Measurements from ENCODE around the gene ZDHHC9. TPM values are rescaled to one million over a fixed set of nuclear protein-coding genes. Genes with fewer than 3 reads are reported as not detected.

Gene ZDHHC9
- total RNA-seq, 1 experiment from 2014 or later, result 31.1 TPM

DNA sequence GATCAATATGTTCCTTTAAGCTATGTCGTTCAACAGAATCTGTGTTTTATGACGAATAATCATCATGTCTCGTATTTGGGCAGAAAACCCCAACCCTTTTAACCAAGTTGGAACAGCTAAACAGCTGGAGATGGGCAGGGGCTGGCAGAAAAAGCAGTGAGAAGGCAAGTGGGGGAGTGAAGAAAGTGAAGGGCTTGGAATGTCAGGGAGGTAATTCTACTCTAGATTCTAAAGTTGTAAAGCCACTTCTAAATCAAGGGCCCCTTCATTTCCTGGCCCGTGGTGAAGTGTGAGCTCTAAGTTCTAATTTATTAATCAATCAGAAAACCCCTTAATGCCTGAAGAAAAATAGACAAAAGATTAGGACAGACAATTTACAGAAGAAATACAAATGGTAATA, 43.5 kb downstream of the ZDHHC9 start:
- no peak for DNase-seq
- H3K27ac ChIP-seq, result no peak overlapping the region
- no peaks in the 10 kb centered on the region for H3K36me3 ChIP-seq
- H3K9me3 ChIP-seq (replicated peaks), result no peaks in the 10 kb centered on the region
- no peaks in the 10 kb centered on the region for H3K4me1 ChIP-seq
- no peaks in the 10 kb centered on the region for H3K27me3 ChIP-seq
- no peak overlapping the region for H3K4me3 ChIP-seq

DNA sequence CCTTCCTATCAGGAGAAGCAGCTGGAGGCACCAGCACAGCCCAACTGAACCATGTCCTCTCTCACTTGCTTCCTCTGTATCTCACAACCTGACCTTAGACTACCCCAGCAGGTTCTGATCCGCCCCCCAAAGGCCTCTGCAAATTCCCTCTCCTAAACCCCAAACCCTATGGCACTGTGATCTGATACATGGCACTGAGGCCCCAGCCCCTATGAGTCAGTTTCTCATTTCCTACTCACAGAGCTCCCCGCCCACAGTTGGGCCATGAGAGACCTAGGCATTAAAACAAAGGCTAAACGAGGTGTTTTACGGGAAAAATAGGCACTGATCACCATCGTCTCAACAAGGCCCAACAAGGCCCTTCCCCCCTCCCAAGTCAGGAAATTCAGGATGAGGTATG, 44.8 kb downstream of the ZDHHC9 start:
- no peak overlapping the region for H3K4me3 ChIP-seq
- H3K9me3 ChIP-seq (replicated peaks), result no peaks in the 10 kb centered on the region
- no peak overlapping the region for H3K27ac ChIP-seq
- H3K36me3 ChIP-seq, result no peaks in the 10 kb centered on the region
- no peaks in the 10 kb centered on the region for H3K27me3 ChIP-seq
- no peak for DNase-seq
- H3K4me1 ChIP-seq, result no peaks in the 10 kb centered on the region

GRCh38 chrX:129798456-129798855, 45.2 kb downstream of the ZDHHC9 start:
- no peak overlapping the region for H3K4me3 ChIP-seq
- DNase-seq, result no peak
- no peaks in the 10 kb centered on the region for H3K9me3 ChIP-seq (replicated peaks)
- no peaks in the 10 kb centered on the region for H3K4me1 ChIP-seq
- H3K27me3 ChIP-seq, result no peaks in the 10 kb centered on the region
- H3K36me3 ChIP-seq, result no peaks in the 10 kb centered on the region
- H3K27ac ChIP-seq, result no peak overlapping the region

- H3K9me3 ChIP-seq (replicated peaks), result no peaks in the 10 kb centered on the region
- no peak for DNase-seq
- no peak overlapping the region for H3K27ac ChIP-seq
- H3K4me1 ChIP-seq, result no peaks in the 10 kb centered on the region
- H3K36me3 ChIP-seq, result no peaks in the 10 kb centered on the region
- H3K4me3 ChIP-seq, result no peak overlapping the region
- no peaks in the 10 kb centered on the region for H3K27me3 ChIP-seq
Observed at GRCh38 chrX:129797251-129797906, 46.3 kb downstream of the ZDHHC9 start.

- DNase-seq, result no peak
Observed at GRCh38 chrX:129795584-129795983, 48.1 kb downstream of the ZDHHC9 start.

GRCh38 chrX:129793604-129794191, 50.0 kb downstream of the ZDHHC9 start:
- Histone ChIP-seq H3K27me3 (no peaks in the 10 kb centered on the region), H3K27ac (no peak overlapping the region)
- peak; percentile 10 to 13 for DNase-seq

More at GRCh38 chrX:129795584-129795983, 48.1 kb downstream of the ZDHHC9 start:
- no peak overlapping the region for H3K4me3 ChIP-seq
- H3K27me3 ChIP-seq, result no peaks in the 10 kb centered on the region
- H3K4me1 ChIP-seq, result no peaks in the 10 kb centered on the region
- H3K27ac ChIP-seq, result no peak overlapping the region
- H3K36me3 ChIP-seq, result no peaks in the 10 kb centered on the region
- H3K9me3 ChIP-seq (replicated peaks), result no peaks in the 10 kb centered on the region

DNA sequence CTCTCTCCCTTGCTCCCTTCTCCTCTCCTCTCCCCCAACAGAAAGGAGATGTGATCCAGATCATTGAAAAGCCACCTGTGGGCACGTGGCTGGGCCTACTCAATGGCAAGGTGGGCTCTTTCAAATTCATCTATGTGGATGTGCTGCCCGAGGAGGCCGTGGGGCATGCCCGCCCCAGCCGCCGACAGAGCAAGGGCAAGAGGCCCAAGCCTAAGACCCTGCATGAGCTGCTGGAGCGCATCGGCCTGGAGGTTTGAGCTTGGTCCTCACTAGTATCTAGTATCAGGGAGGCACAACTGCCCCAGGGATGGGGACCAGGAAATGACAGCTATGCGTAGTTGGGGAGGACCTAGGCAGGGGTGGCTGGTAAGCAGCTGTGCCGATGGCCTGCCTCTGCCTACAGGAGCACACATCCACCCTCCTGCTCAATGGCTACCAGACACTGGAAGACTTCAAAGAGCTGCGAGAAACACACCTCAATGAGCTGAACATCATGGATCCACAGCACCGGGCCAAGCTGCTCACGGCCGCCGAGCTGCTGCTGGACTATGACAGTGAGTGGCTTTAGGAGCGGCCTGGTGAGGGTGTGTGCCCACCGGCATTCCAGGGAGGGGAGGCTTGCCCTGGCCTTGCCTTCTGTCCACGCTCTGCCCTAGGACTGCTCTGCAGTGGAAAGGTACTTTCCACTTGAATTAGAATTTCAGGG, 50.9 kb downstream of the ZDHHC9 start:
- H3K9me3 ChIP-seq (replicated peaks), result no peaks in the 10 kb centered on the region
- no peaks in the 10 kb centered on the region for H3K4me1 ChIP-seq
- no peaks in the 10 kb centered on the region for H3K36me3 ChIP-seq
- no peak overlapping the region for H3K4me3 ChIP-seq
- H3K27me3 ChIP-seq, result no peaks in the 10 kb centered on the region
- no peak for DNase-seq
- no peak overlapping the region for H3K27ac ChIP-seq

More at GRCh38 chrX:129793604-129794191, 50.0 kb downstream of the ZDHHC9 start:
- Histone ChIP-seq H3K4me1 (no peaks in the 10 kb centered on the region), H3K9me3 (replicated peaks) (no peaks in the 10 kb centered on the region), H3K36me3 (no peaks in the 10 kb centered on the region), H3K4me3 (no peak overlapping the region)

DNA sequence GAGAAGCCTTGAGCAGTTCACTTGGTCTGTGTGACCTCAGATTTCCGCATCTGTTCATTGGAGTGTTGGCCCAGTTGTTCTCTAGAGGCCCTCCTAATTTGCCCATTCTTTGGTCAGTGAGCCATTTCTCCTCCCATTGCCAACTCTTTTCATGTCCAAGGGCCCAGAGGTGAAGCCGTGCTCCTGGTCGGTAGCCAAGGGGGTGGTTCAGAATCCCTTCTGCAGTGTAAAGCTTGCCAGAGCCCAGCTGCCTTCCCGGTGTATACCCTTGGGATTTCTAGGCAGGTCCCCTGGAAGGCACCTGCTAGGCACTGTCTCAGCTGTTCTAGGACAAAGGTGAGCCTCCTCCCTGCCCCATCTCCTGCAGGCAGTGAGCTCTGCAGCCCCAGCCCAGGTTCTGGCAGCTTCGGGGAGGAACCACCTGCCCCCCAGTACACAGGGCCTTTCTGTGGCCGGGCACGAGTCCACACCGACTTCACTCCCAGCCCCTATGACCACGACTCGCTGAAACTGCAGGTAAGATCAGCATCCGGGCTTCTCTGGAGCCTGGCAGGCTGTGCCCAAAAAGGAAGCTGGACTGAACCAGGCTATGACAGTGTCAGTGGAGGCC, 51.6 kb downstream of the ZDHHC9 start:
- H3K4me1 ChIP-seq, result no peaks in the 10 kb centered on the region
- DNase-seq, result no peak
- no peaks in the 10 kb centered on the region for H3K36me3 ChIP-seq
- H3K4me3 ChIP-seq, result no peak overlapping the region
- no peak overlapping the region for H3K27ac ChIP-seq
- no peaks in the 10 kb centered on the region for H3K9me3 ChIP-seq (replicated peaks)
- H3K27me3 ChIP-seq, result no peaks in the 10 kb centered on the region

GRCh38 chrX:129791336-129791735, 52.4 kb downstream of the ZDHHC9 start:
- Histone ChIP-seq H3K36me3 (no peaks in the 10 kb centered on the region), H3K27me3 (no peaks in the 10 kb centered on the region), H3K4me3 (no peak overlapping the region), H3K4me1 (no peaks in the 10 kb centered on the region), H3K9me3 (replicated peaks) (no peaks in the 10 kb centered on the region), H3K27ac (no peak overlapping the region)
- no peak for DNase-seq

DNA sequence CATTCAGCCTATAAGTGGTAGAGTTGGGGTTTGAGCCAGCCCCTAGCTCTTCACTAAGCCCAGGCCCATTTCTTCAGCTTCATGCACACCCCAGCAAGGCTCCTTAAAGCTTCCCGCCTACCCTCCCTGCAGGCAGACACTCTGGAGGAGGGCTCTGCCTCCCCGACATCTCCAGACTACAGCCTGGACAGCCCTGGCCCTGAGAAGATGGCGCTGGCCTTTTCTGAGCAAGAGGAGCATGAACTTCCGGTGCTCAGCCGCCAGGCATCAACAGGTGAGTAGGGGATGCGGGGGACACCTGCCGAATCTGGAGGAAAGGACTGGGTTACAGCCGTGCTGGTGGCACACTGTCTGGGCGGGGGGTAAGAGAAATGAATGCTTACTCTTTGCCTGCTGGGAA, 52.9 kb downstream of the ZDHHC9 start:
- Histone ChIP-seq H3K4me3 (no peak overlapping the region), H3K27ac (no peak overlapping the region), H3K4me1 (no peaks in the 10 kb centered on the region), H3K9me3 (replicated peaks) (no peaks in the 10 kb centered on the region), H3K36me3 (no peaks in the 10 kb centered on the region), H3K27me3 (no peaks in the 10 kb centered on the region)
- no peak for DNase-seq

DNA sequence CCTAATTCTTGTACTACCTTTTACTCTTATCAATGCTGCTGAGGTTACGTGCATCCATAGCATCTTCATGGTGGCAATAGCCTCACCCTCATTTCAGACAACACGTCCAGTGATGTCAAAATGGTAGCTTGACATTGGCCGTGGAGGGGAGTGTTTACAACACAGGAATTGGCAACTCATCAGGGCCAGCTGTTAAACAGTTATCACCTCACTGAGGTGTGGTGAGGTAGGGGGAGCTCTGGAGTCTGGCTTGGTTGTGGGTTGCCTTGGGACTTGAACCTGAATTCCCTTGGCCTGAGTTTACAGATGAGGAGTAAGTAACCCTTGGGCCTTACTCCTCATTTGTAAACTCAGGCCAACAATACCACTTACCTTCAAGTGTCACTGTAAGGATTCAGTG, 53.5 kb downstream of the ZDHHC9 start:
- DNase-seq, result no peak
- Histone ChIP-seq H3K4me1 (no peaks in the 10 kb centered on the region), H3K9me3 (replicated peaks) (no peaks in the 10 kb centered on the region), H3K27me3 (no peaks in the 10 kb centered on the region), H3K27ac (no peak overlapping the region), H3K4me3 (no peak overlapping the region), H3K36me3 (no peaks in the 10 kb centered on the region)

DNA sequence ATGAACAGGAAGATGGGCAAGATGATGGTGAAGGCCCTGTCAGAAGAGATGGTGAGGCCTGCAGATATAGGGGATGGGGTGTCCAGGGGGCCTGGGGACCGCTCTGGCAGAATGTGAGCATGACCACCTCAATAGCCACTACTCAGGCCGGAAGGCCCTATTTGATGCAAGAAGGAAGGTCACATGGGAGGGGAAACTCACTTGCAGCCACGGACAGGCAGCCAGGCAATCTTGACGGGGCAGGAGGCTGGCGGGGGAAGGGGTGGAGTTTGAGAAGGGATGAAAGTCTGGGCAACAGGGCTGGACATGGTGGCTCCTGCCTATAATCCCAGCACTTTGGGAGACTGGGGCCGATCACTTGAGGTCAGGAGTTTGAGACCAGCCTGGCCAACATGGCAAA, 55.2 kb downstream of the ZDHHC9 start:
- H3K27me3 ChIP-seq, result no peaks in the 10 kb centered on the region
- DNase-seq, result no peak
- H3K4me3 ChIP-seq, result no peak overlapping the region
- no peak overlapping the region for H3K27ac ChIP-seq
- H3K4me1 ChIP-seq, result no peaks in the 10 kb centered on the region
- H3K36me3 ChIP-seq, result no peaks in the 10 kb centered on the region
- no peaks in the 10 kb centered on the region for H3K9me3 ChIP-seq (replicated peaks)

DNA sequence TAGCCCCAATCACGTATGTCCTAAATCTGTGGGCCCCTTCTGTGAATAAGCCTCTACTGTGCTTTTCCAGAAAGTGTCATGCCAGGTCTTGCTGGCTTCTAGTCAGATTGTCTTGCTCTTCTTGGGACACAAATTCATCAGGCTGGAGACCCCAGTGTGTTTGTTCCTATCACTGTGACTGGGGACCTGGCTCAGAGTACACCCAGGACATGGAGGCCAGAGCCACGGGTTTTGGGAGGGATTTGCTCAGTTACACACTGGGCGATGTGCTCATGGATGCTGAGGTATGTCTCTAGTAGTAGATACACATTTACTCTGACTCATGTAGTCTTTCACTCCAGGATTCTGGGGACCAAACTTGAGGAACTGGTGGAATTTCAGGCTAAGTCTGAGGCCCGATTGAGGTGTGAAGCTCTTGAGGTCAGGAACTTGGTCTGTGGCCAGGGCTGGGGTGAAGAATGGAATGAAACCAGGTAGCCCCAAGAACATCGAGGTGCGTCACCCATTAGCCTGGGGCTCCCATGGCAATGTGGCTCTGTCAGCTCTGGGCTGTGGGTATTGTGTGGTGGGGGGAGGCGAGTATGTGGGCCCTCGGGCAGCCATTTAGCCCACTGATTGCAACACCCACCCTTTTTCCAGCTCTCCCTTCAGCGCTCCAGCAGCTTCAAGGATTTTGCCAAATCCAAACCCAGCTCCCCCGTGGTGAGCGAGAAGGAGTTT, 56.2 kb downstream of the ZDHHC9 start:
- Histone ChIP-seq H3K4me1 (no peaks in the 10 kb centered on the region), H3K36me3 (no peaks in the 10 kb centered on the region), H3K9me3 (replicated peaks) (no peaks in the 10 kb centered on the region), H3K27ac (no peak overlapping the region), H3K27me3 (no peaks in the 10 kb centered on the region), H3K4me3 (no peak overlapping the region)
- DNase-seq, result no peak

GRCh38 chrX:129786210-129786651, 57.5 kb downstream of the ZDHHC9 start:
- Histone ChIP-seq H3K4me3 (no peak overlapping the region), H3K4me1 (no peaks in the 10 kb centered on the region), H3K27me3 (no peaks in the 10 kb centered on the region), H3K9me3 (replicated peaks) (no peaks in the 10 kb centered on the region), H3K27ac (no peak overlapping the region), H3K36me3 (no peaks in the 10 kb centered on the region)
- DNase-seq, result no peak
